K562 (cell line): Measurements from ENCODE around the gene LIX1L. TPM values are rescaled to one million over a fixed set of nuclear protein-coding genes. Genes with fewer than 3 reads are reported as not detected.

ENCODE experiments used
- ATAC-seq: fragments of 200-7000 bp; cut with Tn5 transposase; 3 replicates; pipeline ENCODE4 v1.9.1; 2020; ENCODE audit warnings: moderate library complexity
- BruUV-seq: library from RNA; stranded (reverse); fragments of 400-500 nt; replicated peaks from 2 replicates; lab custom pipeline; 2021; lab: Mats Ljungman, UMichigan
- CTCF ChIA-PET: fragments of 300-600 bp; formaldehyde crosslinking; extraction: SDS; loops from one replicate; lab custom pipeline; 2021; ENCODE audit warnings: low intra/inter-chr PET ratio; lab: Yijun Ruan, JAX
- POLR2A ChIA-PET: fragments of 300-600, 350-650 bp; sonication (Branson Sonifier 250); formaldehyde crosslinking; extraction: SDS; loops from one replicate; lab custom pipeline; 2021; ENCODE audit warnings: antibody characterized with exemption, inconsistent platforms; lab: Yijun Ruan, JAX
- DNase-seq, 4 experiments: peaks; one replicate each; pipeline versions ENCODE4 v3.0.0 to v3.0.0-alpha.2; 2011 to 2018; ENCODE audit warnings: low spot score in 3 of 4, mixed read lengths in 3 of 4; ENCODE audit errors: extremely low read depth in 1 of 4
- FAIRE-seq: peaks from 2 replicates; lab custom pipeline; 2011; peaks lifted over from hg19 to GRCh38; lab: Jason Lieb, UNC
- H2AFZ ChIP-seq: 2 replicates; pipeline ENCODE4 v1.6.0; 2011; ENCODE audit warnings: low read depth, low read length, control low read depth, inconsistent platforms
- H3K27ac ChIP-seq: fragments of 200-600 bp; 3 replicates; pipeline ENCODE4 v1.8.0; 2011; ENCODE audit warnings: low read depth, mild to moderate bottlenecking, control low read depth, inconsistent platforms, low read length, moderate library complexity, mixed read lengths; ENCODE audit errors: extremely low read depth
- H3K27me3 ChIP-seq, 2 experiments: fragments of 300-600 bp in 1 of 2; 2 replicates in 1 of 2; 3 replicates in 1 of 2; pipeline versions ENCODE4 v1.6.0 to v1.8.0; 2011; ENCODE audit warnings: inconsistent platforms in 2 of 2, low read length in 2 of 2, mild to moderate bottlenecking in 1 of 2, mixed read lengths in 1 of 2, moderate library complexity in 1 of 2; ENCODE audit not compliant: control insufficient read depth in 2 of 2, insufficient read depth in 2 of 2
- H3K36me3 ChIP-seq: fragments of 300-600 bp; 3 replicates; pipeline ENCODE4 v1.8.0; 2011; ENCODE audit warnings: mild to moderate bottlenecking, low read length, inconsistent platforms; ENCODE audit not compliant: control insufficient read depth, insufficient read depth
- H3K4me1 ChIP-seq, 2 experiments: fragments of 200-600 bp in 1 of 2; replicated peaks in 1 of 2; 2 replicates in 1 of 2; 3 replicates in 1 of 2; pipeline versions ENCODE4 v1.5.1 to v1.8.0; 2011; ENCODE audit warnings: inconsistent platforms in 2 of 2, low read length in 2 of 2, mild to moderate bottlenecking in 1 of 2, mixed read lengths in 1 of 2, moderate library complexity in 1 of 2; ENCODE audit not compliant: control insufficient read depth in 2 of 2, insufficient read depth in 2 of 2
- H3K4me2 ChIP-seq: 2 replicates; pipeline ENCODE4 v1.6.1; 2011; ENCODE audit warnings: low read length, control low read depth, inconsistent platforms, mixed read lengths; ENCODE audit not compliant: insufficient read depth
- H3K4me3 ChIP-seq: fragments of 200-600 bp; sonication (generic), shearing (Covaris generic); 2 replicates; pipeline ENCODE4 v1.5.1; 2016; ENCODE audit warnings: control low read depth, inconsistent platforms
- H3K79me2 ChIP-seq: fragments of 200-600 bp; 3 replicates; pipeline ENCODE4 v1.8.0; 2011; ENCODE audit warnings: low read length, inconsistent platforms; ENCODE audit not compliant: control insufficient read depth, insufficient read depth
- H3K9ac ChIP-seq, 2 experiments: 2 replicates each; pipeline versions ENCODE4 v1.6.0 to v1.6.1; 2011; ENCODE audit warnings: low read depth in 2 of 2, low read length in 2 of 2, control low read depth in 1 of 2, inconsistent platforms in 1 of 2, mild to moderate bottlenecking in 1 of 2, mixed read lengths in 1 of 2; ENCODE audit not compliant: insufficient read depth in 1 of 2
- H3K9me1 ChIP-seq: one replicate; pipeline ENCODE4 v1.6.0; 2011; ENCODE audit warnings: inconsistent platforms, mild to moderate bottlenecking, low read length, moderate library complexity; ENCODE audit not compliant: control insufficient read depth, insufficient read depth
- H3K9me3 ChIP-seq: replicated peaks from 2 replicates; pipeline ENCODE4 v1.5.1; 2011; ENCODE audit warnings: low read depth, low read length, inconsistent platforms; ENCODE audit not compliant: control insufficient read depth, insufficient read depth
- H4K20me1 ChIP-seq: replicated peaks from 2 replicates; pipeline ENCODE4 v1.6.1; 2011; ENCODE audit warnings: low read length, inconsistent platforms, mixed read lengths; ENCODE audit not compliant: control insufficient read depth, insufficient read depth
- ARNT ChIP-seq, 2 experiments: fragments of 450-650 bp; IDR thresholded peaks; 2 replicates each; pipeline ENCODE4 v1.6.1; 2016; ENCODE audit warnings: mild to moderate bottlenecking in 1 of 2
- EGR1 ChIP-seq: fragments of 450-650 bp; conservative IDR thresholded peaks from 2 replicates; pipeline ENCODE4 v1.6.1; 2017; ENCODE audit warnings: mild to moderate bottlenecking
- EP300 ChIP-seq: IDR thresholded peaks from 2 replicates; pipeline ENCODE4 v1.6.1; 2012; ENCODE audit warnings: low read length, improper control_type of control experiment
- FOXA1 ChIP-seq: fragments of 450-650 bp; IDR thresholded peaks from 2 replicates; pipeline ENCODE4 v1.6.1; 2016; ENCODE audit warnings: mild to moderate bottlenecking, borderline replicate concordance
- KAT2B ChIP-seq: IDR thresholded peaks from one replicate; pipeline ENCODE4 v1.6.1; 2012; ENCODE audit warnings: low read depth, mild to moderate bottlenecking, control low read depth, inconsistent platforms, low read length, moderate library complexity
- NCOA2 ChIP-seq, 2 experiments: fragments of 450-650 bp; IDR thresholded peaks; 2 replicates each; pipeline ENCODE4 v1.6.1; 2018; ENCODE audit warnings: mild to moderate bottlenecking in 2 of 2, moderate library complexity in 1 of 2; ENCODE audit not compliant: partially characterized antibody in 2 of 2
- NEUROD1 ChIP-seq: fragments of 150-350 bp; IDR thresholded peaks from 2 replicates; pipeline ENCODE4 v1.6.1; 2014; ENCODE audit warnings: borderline replicate concordance, low read length, low read depth; ENCODE audit not compliant: partially characterized antibody
- NR2C1 ChIP-seq, 2 experiments: fragments of 450-650 bp; IDR thresholded peaks; 2 replicates each; pipeline ENCODE4 v1.6.1; 2017; ENCODE audit warnings: mild to moderate bottlenecking in 2 of 2, antibody characterized with exemption in 1 of 2, inconsistent platforms in 1 of 2, missing compliant biosample characterization in 1 of 2, missing genetic modification characterization in 1 of 2
- POLR3A ChIP-seq: IDR thresholded peaks from 2 replicates; pipeline ENCODE4 v1.6.1; 2011; ENCODE audit warnings: borderline replicate concordance, mild to moderate bottlenecking, moderate library complexity; ENCODE audit not compliant: insufficient read length, insufficient read depth; ENCODE audit errors: extremely low read depth
- TCF7 ChIP-seq: sonication (generic); IDR thresholded peaks from 2 replicates; pipeline ENCODE4 v1.6.1; 2016; ENCODE audit warnings: antibody characterized with exemption, borderline replicate concordance
- ZNF232 ChIP-seq: sonication (generic); formaldehyde crosslinking; IDR thresholded peaks from 2 replicates; pipeline ENCODE4 v1.8.0; 2022; ENCODE audit warnings: mild to moderate bottlenecking, missing genetic modification reagents
- ZNF253 ChIP-seq: fragments of 250-450 bp; sonication (Bioruptor Pico); conservative IDR thresholded peaks from 2 replicates; pipeline ENCODE4 v1.6.1; 2021; ENCODE audit warnings: mild to moderate bottlenecking
- ZNF589 ChIP-seq: fragments of 200-800 bp; sonication (Bioruptor generic); IDR thresholded peaks from 2 replicates; pipeline ENCODE4 v1.6.1; 2016; ENCODE audit warnings: low read depth, missing genetic modification characterization, missing compliant biosample characterization
- WGBS: fragments of 100-300 bp; shearing (Covaris generic); methylation state at CpG from one replicate; pipeline ENCODE4 v1.1.6; 2016; ENCODE audit warnings: low coverage, mixed read lengths; ENCODE audit not compliant: insufficient coverage; ENCODE audit errors: missing lambda C conversion rate; 5-methylcytosine and 5-hydroxymethylcytosine counted together
- in situ Hi-C: fragments of 300-500 bp; cut with MboI; formaldehyde crosslinking; loops from 4 replicates; pipeline ENCODE4 v1.15.0; 2018; ENCODE audit warnings: inconsistent platforms, mixed read lengths
- intact Hi-C: fragments of 100-400 bp; cut with micrococcal nuclease; formaldehyde crosslinking; loops from 2 replicates; pipeline ENCODE4 v1.14.2; 2022
- polyA plus RNA-seq, 8 experiments: library from polyadenylated mRNA; depleted of rRNA in 4 of 8; stranded (reverse) in 5 of 8; unstranded in 3 of 8; fragments of >200 nt; fragmentation: Nextera tagmentation in 2 of 8; fragmentation: Illumina TruSeq in 1 of 8; extraction: Ambion mirVana in 2 of 8; extraction: Trizol in 1 of 8; gene quantifications; 2 replicates each; pipeline versions ENCODE4 v1.2.1 to v1.2.3, GENCODE V29; 2011 to 2014; ENCODE audit warnings: inconsistent platforms in 1 of 8, missing spikeins in 1 of 8
- total RNA-seq, 7 experiments: library from RNA; depleted of rRNA in 6 of 7; stranded (reverse); fragments of >200 nt in 6 of 7; fragmentation: Illumina TruSeq in 2 of 7; extraction: Trizol in 2 of 7; gene quantifications; 2 replicates each; pipeline versions ENCODE4 v1.2.1 to v1.2.3, GENCODE V29; 2011 to 2021; ENCODE audit warnings: low replicate concordance in 1 of 7
- TF ChIP-seq, protein P1 (sequence below): fragments of 450-650 bp; IDR thresholded peaks from 2 replicates; pipeline ENCODE4 v1.6.1; 2017; ENCODE audit warnings: mild to moderate bottlenecking, moderate library complexity
- TF ChIP-seq, protein P2 (sequence below): sonication (generic); formaldehyde crosslinking; IDR thresholded peaks from 2 replicates; pipeline ENCODE4 v1.8.1; 2022; ENCODE audit warnings: missing genetic modification reagents
- TF ChIP-seq, protein P3 (sequence below): fragments of 450-650 bp; IDR thresholded peaks from 2 replicates; pipeline ENCODE4 v1.6.1; 2016; ENCODE audit warnings: mild to moderate bottlenecking
- TF ChIP-seq, protein P4 (sequence below): fragments of 450-650 bp; formaldehyde crosslinking; IDR thresholded peaks from 2 replicates; pipeline ENCODE4 v1.4.0; 2022; ENCODE audit warnings: mild to moderate bottlenecking, moderate library complexity

LIX1L gene
- total and polyA plus RNA-seq, 9 of the 15 experiments (the other 6 are each of a cell fraction or from before 2014, with no cell fraction given): 4.6 to 26.5 (median 12.5) TPM

DNA sequence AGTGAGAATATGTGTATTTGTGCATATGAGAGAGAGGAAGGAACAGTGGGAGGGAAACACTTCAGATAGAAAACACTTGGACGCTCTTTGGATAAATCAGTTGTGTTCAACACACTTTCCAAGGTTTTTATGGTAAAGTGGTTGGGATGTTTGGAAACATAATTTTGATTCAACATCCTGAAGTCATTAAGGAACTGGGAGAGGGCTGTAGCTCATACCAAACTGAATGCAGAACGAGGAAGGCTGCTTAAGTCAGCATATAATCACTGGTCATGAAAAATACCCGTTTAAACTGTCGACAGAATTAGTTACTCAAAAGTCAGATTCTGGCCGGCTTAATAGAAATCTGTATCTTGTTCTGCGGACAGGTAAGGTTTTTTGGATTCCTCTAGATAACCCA is 14.9 kb downstream of the LIX1L start:
- intact Hi-C loops: no loop called here
- Histone ChIP-seq H3K4me1 (no peaks in the 10 kb centered on the region), H3K9me1 (no peaks in the 10 kb centered on the region), H4K20me1 (no peaks in the 10 kb centered on the region), H3K27ac (no peak overlapping the region), H3K9ac (no peak overlapping the region), H3K4me3 (no peak overlapping the region)
- DNase-seq (no peak), ATAC-seq (no peak)
- TF ChIP-seq NCOA2 (IDR thresholded peaks at IDR 0.05; ENCODE audit: partially characterized antibody in 2 of 2): no peak
- TF ChIP-seq, protein P1, sequence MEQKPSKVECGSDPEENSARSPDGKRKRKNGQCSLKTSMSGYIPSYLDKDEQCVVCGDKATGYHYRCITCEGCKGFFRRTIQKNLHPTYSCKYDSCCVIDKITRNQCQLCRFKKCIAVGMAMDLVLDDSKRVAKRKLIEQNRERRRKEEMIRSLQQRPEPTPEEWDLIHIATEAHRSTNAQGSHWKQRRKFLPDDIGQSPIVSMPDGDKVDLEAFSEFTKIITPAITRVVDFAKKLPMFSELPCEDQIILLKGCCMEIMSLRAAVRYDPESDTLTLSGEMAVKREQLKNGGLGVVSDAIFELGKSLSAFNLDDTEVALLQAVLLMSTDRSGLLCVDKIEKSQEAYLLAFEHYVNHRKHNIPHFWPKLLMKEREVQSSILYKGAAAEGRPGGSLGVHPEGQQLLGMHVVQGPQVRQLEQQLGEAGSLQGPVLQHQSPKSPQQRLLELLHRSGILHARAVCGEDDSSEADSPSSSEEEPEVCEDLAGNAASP: no peak
- TF ChIP-seq KAT2B: no peak
- TF ChIP-seq ARNT (IDR thresholded peaks at IDR 0.05): no peak
- TF ChIP-seq, protein P2, sequence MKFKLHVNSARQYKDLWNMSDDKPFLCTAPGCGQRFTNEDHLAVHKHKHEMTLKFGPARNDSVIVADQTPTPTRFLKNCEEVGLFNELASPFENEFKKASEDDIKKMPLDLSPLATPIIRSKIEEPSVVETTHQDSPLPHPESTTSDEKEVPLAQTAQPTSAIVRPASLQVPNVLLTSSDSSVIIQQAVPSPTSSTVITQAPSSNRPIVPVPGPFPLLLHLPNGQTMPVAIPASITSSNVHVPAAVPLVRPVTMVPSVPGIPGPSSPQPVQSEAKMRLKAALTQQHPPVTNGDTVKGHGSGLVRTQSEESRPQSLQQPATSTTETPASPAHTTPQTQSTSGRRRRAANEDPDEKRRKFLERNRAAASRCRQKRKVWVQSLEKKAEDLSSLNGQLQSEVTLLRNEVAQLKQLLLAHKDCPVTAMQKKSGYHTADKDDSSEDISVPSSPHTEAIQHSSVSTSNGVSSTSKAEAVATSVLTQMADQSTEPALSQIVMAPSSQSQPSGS (CRISPR knock-in tag): no peak
- no peak for TF ChIP-seq ZNF232 (CRISPR knock-in tag)
- TF ChIP-seq POLR3A: no peak
- TF ChIP-seq, protein P3, sequence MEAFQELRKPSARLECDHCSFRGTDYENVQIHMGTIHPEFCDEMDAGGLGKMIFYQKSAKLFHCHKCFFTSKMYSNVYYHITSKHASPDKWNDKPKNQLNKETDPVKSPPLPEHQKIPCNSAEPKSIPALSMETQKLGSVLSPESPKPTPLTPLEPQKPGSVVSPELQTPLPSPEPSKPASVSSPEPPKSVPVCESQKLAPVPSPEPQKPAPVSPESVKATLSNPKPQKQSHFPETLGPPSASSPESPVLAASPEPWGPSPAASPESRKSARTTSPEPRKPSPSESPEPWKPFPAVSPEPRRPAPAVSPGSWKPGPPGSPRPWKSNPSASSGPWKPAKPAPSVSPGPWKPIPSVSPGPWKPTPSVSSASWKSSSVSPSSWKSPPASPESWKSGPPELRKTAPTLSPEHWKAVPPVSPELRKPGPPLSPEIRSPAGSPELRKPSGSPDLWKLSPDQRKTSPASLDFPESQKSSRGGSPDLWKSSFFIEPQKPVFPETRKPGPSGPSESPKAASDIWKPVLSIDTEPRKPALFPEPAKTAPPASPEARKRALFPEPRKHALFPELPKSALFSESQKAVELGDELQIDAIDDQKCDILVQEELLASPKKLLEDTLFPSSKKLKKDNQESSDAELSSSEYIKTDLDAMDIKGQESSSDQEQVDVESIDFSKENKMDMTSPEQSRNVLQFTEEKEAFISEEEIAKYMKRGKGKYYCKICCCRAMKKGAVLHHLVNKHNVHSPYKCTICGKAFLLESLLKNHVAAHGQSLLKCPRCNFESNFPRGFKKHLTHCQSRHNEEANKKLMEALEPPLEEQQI: no peak
- no peak for TF ChIP-seq EP300
- no peak for TF ChIP-seq TCF7
- TF ChIP-seq ZNF253 (CRISPR knock-in tag): no peak
- TF ChIP-seq ZNF589 (CRISPR knock-in tag): no peak
- TF ChIP-seq, protein P4, sequence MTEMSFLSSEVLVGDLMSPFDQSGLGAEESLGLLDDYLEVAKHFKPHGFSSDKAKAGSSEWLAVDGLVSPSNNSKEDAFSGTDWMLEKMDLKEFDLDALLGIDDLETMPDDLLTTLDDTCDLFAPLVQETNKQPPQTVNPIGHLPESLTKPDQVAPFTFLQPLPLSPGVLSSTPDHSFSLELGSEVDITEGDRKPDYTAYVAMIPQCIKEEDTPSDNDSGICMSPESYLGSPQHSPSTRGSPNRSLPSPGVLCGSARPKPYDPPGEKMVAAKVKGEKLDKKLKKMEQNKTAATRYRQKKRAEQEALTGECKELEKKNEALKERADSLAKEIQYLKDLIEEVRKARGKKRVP: no peak
- no peak for TF ChIP-seq NEUROD1
- no peak for TF ChIP-seq NR2C1 (IDR thresholded peaks at IDR 0.05)
- TF ChIP-seq NR2C1 (tag; IDR thresholded peaks at IDR 0.05): no peak
- no peak for TF ChIP-seq FOXA1
- TF ChIP-seq EGR1: no peak
- TF ChIP-seq, all 486 proteins: peak for 0
- FAIRE-seq: no peak
- 71% methylated on average over 6 of the region's 6 CpGs for WGBS
- peaks cover 18% of the 10 kb centered on the region; the same call in 1 of the 3 replicates for H3K36me3 ChIP-seq
- no peak overlapping the region for H2AFZ ChIP-seq
- no TSS peak for BruUV-seq
- no peaks in the 10 kb centered on the region for H3K27me3 ChIP-seq
- no peak overlapping the region for H3K4me2 ChIP-seq
- CTCF ChIA-PET: no interaction called here
- H3K79me2 ChIP-seq: no peaks in the 10 kb centered on the region
- H3K9me3 ChIP-seq: no peaks in the 10 kb centered on the region
- POLR2A ChIA-PET: interaction anchor here (0.9 to 1.6 kb wide), 3 partner anchors 12 to 48 kb away, joined by 3 to 5 read pairs (median 3); no protein-coding TSS in a partner anchor
- in situ Hi-C loops: no loop called here
